Esophagus muscularis mucosa (tissue), 4 donors: ENCODE measurements around the gene FAM149A.

Experiments
- EP300 ChIP-seq: sonication (generic); formaldehyde crosslinking; IDR thresholded peaks from one replicate; pipeline ENCODE4 v1.6.1; 2017; ENCODE audit warnings: antibody characterized with exemption
- POLR2A ChIP-seq: fragments of 450-650 bp; IDR thresholded peaks from one replicate; pipeline ENCODE4 v1.6.1; 2017; ENCODE audit warnings: antibody characterized with exemption, moderate library complexity, mild to moderate bottlenecking, low read depth
- TF ChIP-seq, protein P1 (sequence below), 3 experiments: fragments of 200-600 bp in 2 of 3; fragments of 450-650 bp in 1 of 3; sonication (generic) in 2 of 3; IDR thresholded peaks; one replicate each; pipeline ENCODE4 v1.5.1; 2017 to 2019; ENCODE audit warnings: antibody characterized with exemption in 3 of 3, mild to moderate bottlenecking in 2 of 3, moderate library complexity in 1 of 3

DNA sequence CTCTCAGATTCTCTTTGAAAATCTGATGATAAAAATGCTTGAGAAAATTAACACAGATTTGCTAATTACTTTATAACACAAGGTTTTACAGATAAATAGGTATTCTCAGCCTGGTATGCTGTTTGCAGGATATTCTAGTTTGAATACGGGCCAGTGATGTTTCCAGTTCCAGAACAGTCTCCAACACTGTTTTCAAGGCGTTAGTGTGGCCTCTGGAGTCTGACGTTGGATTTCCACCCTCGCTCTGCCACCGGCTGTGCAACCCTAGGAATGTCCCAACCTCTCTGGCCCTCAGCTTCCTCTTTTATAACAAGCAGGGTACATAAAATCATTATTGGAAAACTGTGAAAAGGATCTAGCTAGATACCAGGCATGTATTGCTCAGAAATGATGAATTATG lies 63.1 kb downstream of the FAM149A start:
- TF ChIP-seq, protein P1, sequence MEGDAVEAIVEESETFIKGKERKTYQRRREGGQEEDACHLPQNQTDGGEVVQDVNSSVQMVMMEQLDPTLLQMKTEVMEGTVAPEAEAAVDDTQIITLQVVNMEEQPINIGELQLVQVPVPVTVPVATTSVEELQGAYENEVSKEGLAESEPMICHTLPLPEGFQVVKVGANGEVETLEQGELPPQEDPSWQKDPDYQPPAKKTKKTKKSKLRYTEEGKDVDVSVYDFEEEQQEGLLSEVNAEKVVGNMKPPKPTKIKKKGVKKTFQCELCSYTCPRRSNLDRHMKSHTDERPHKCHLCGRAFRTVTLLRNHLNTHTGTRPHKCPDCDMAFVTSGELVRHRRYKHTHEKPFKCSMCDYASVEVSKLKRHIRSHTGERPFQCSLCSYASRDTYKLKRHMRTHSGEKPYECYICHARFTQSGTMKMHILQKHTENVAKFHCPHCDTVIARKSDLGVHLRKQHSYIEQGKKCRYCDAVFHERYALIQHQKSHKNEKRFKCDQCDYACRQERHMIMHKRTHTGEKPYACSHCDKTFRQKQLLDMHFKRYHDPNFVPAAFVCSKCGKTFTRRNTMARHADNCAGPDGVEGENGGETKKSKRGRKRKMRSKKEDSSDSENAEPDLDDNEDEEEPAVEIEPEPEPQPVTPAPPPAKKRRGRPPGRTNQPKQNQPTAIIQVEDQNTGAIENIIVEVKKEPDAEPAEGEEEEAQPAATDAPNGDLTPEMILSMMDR (IDR thresholded peaks at IDR 0.05): no peak
- no peak for TF ChIP-seq EP300
- TF ChIP-seq POLR2A: no peak
